Measurements from ENCODE around the gene HSD17B10. TPM values are rescaled to one million over a fixed set of nuclear protein-coding genes. Genes with fewer than 3 reads are reported as not detected.

HSD17B10 gene
- total RNA-seq, 1 experiment from 2014 or later, result 132 TPM

- POLR2A ChIA-PET (ENCODE audit: low non-redundant PET), result interaction anchor here (0.7 kb wide), 1 partner anchor 24 kb away, joined by 7 read pairs; no protein-coding TSS in a partner anchor
These were observed 13.3 kb upstream of the HSD17B10 start for GRCh38 chrX:53447441-53447840.

GRCh38 chrX:53445977-53446376 is 11.8 kb upstream of the HSD17B10 start:
- no peak for TF ChIP-seq EZH2 (IDR thresholded peaks at IDR 0.05; ENCODE audit: borderline replicate concordance, low read depth, low read length, poor library complexity, severe bottlenecking)
- TF ChIP-seq CTCF (conservative IDR thresholded peaks at IDR 0.05; ENCODE audit: low read depth, low read length), result peak; percentile 80
- H3K27ac ChIP-seq (ENCODE audit: low read depth, low read length, poor library complexity, severe bottlenecking), result no peak overlapping the region
- H3K4me1 ChIP-seq (ENCODE audit: insufficient read depth, low read length, poor library complexity, severe bottlenecking), result peaks cover 4% of the 10 kb centered on the region
- H3K36me3 ChIP-seq (ENCODE audit: insufficient read depth, low read length, poor library complexity, severe bottlenecking), result no peaks in the 10 kb centered on the region
- DNase-seq (ENCODE audit: low spot score), result peak; percentile 62
- no peak overlapping the region for H3K4me3 ChIP-seq (ENCODE audit: low read depth, low read length, poor library complexity, severe bottlenecking)
- ChIA-PET POLR2A (ENCODE audit: low non-redundant PET) (no interaction called here), CTCF (interaction anchor here (0.7 to 1.7 kb wide), 7 partner anchors 10 to 152 kb away, joined by 4 to 17 read pairs (median 5); partner anchors contain the start of genes RIBC1 and SMC1A)
- intact Hi-C loops (cut with micrococcal nuclease; ENCODE audit: unreplicated experiment), result loop anchor here (2.0 kb wide), 1 partner anchor 129 kb away; no protein-coding TSS in a partner anchor
- H3K9me3 ChIP-seq (ENCODE audit: low read depth, low read length, poor library complexity, severe bottlenecking), result no peaks in the 10 kb centered on the region
- no TSS peak for BruUV-seq (replicated peaks)
- H3K27me3 ChIP-seq (replicated peaks; ENCODE audit: insufficient read depth, low read depth, low read length, poor library complexity), result peaks cover 8% of the 10 kb centered on the region

More at GRCh38 chrX:53447441-53447840, 13.3 kb upstream of the HSD17B10 start:
- intact Hi-C loops (cut with micrococcal nuclease; ENCODE audit: unreplicated experiment), result loop anchor here (2.0 kb wide), 1 partner anchor 131 kb away; no protein-coding TSS in a partner anchor
- BruUV-seq (replicated peaks), result no TSS peak
- Histone ChIP-seq H3K27ac (ENCODE audit: low read depth, low read length, poor library complexity, severe bottlenecking) (no peak overlapping the region), H3K4me1 (ENCODE audit: insufficient read depth, low read length, poor library complexity, severe bottlenecking) (no peaks in the 10 kb centered on the region), H3K36me3 (ENCODE audit: insufficient read depth, low read length, poor library complexity, severe bottlenecking) (no peaks in the 10 kb centered on the region), H3K4me3 (ENCODE audit: low read depth, low read length, poor library complexity, severe bottlenecking) (no peak overlapping the region), H3K27me3 (replicated peaks; ENCODE audit: insufficient read depth, low read depth, low read length, poor library complexity) (no peaks in the 10 kb centered on the region), H3K9me3 (ENCODE audit: low read depth, low read length, poor library complexity, severe bottlenecking) (no peaks in the 10 kb centered on the region)
- TF ChIP-seq CTCF (conservative IDR thresholded peaks at IDR 0.05; ENCODE audit: low read depth, low read length) (no peak), EZH2 (IDR thresholded peaks at IDR 0.05; ENCODE audit: borderline replicate concordance, low read depth, low read length, poor library complexity, severe bottlenecking) (no peak)
- DNase-seq (ENCODE audit: low spot score), result no peak
- CTCF ChIA-PET, result no interaction called here

GRCh38 chrX:53442322-53442631 is 8.1 kb upstream of the HSD17B10 start:
- peaks cover 23% of the 10 kb centered on the region for H3K27me3 ChIP-seq (replicated peaks; ENCODE audit: insufficient read depth, low read depth, low read length, poor library complexity)
- H3K9me3 ChIP-seq (ENCODE audit: low read depth, low read length, poor library complexity, severe bottlenecking), result no peaks in the 10 kb centered on the region
- no TSS peak for BruUV-seq (replicated peaks)
- H3K4me3 ChIP-seq (ENCODE audit: low read depth, low read length, poor library complexity, severe bottlenecking), result no peak overlapping the region
- ChIA-PET POLR2A (ENCODE audit: low non-redundant PET) (no interaction called here), CTCF (no interaction called here)
- peaks cover 5% of the 10 kb centered on the region for H3K4me1 ChIP-seq (ENCODE audit: insufficient read depth, low read length, poor library complexity, severe bottlenecking)
- no peaks in the 10 kb centered on the region for H3K36me3 ChIP-seq (ENCODE audit: insufficient read depth, low read length, poor library complexity, severe bottlenecking)
- intact Hi-C loops (cut with micrococcal nuclease; ENCODE audit: unreplicated experiment), result no loop called here
- no peak for TF ChIP-seq CTCF (conservative IDR thresholded peaks at IDR 0.05; ENCODE audit: low read depth, low read length)
- no peak for TF ChIP-seq EZH2 (IDR thresholded peaks at IDR 0.05; ENCODE audit: borderline replicate concordance, low read depth, low read length, poor library complexity, severe bottlenecking)
- DNase-seq (ENCODE audit: low spot score), result no peak
- H3K27ac ChIP-seq (ENCODE audit: low read depth, low read length, poor library complexity, severe bottlenecking), result no peak overlapping the region

All from A673 (cell line).